Activated CD8-positive, alpha-beta memory T cell treated with anti-CD3 and anti-CD28 coated beads for 1 hour (primary cell): ENCODE results near the gene TRIM44.
"Not testable (repeated sequence)": the region's sequence is repeated elsewhere in the genome, so short reads cannot be mapped to it uniquely, and the experiment has no call there.

Source experiments
- DNase-seq, 2 donors: peaks; one replicate each; pipeline ENCODE4 v3.0.0-alpha.2; 2020; ENCODE audit warnings: low read depth in 1 of 2; ENCODE audit errors: extremely low read depth in 1 of 2

The TRIM44 gene

GRCh38 chr11:35632301-35632700, 30.3 kb upstream of the TRIM44 start:
- no peak for DNase-seq

DNA sequence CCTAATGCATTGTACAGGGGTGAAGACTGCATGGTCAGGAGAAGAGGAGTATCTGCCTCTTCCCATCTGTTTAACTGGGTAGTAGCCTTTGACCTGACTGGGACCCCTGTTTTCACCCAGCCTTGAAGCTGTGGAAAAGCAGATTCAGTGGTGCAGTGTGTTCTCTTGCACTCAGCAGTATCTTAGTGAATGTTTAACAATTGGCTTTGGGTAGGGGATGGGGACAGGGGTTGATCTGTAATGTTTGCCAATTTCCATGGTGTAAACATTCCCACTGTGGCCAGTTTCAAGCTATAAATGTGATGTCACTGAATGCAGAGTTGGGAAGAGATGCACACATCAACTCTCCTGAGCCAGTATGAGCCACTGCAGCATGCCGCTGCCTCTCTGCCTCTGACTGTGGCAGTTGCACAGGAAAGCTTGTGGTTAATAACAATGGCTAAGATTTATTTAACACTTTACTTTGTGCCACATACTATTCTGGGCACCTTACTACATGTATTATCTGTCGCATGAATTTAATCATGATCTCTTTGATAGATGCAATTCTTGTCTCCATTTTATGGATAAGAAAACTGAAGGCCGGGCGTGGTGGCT, 28.6 kb upstream of the TRIM44 start:
- DNase-seq = no peak

GRCh38 chr11:35635933-35636332, 26.6 kb upstream of the TRIM44 start:
- DNase-seq = no peak

GRCh38 chr11:35639591-35640179, 22.9 kb upstream of the TRIM44 start:
- DNase-seq = no peak

- no peak for DNase-seq
These were observed 21.2 kb upstream of the TRIM44 start for GRCh38 chr11:35641171-35641897.

DNA sequence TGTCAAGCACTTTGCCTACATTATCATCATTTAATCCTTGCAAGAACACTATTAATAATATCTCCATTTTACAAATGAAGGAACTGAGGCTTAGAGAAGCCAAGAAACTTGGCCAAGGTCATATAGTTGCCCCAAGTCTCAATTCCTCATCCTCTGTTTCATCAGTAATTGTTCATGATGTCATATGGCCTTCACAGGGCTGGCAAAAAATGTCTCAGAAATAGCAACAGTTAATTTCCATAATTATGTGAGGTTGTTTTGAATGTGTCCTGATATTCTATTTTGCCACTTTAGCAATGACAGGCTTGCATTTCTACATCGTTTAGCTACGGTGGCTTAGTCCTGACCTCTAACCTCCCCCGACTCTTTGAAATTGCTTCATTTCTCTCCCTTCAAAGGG, 20.6 kb upstream of the TRIM44 start:
- DNase-seq = no peak

DNA sequence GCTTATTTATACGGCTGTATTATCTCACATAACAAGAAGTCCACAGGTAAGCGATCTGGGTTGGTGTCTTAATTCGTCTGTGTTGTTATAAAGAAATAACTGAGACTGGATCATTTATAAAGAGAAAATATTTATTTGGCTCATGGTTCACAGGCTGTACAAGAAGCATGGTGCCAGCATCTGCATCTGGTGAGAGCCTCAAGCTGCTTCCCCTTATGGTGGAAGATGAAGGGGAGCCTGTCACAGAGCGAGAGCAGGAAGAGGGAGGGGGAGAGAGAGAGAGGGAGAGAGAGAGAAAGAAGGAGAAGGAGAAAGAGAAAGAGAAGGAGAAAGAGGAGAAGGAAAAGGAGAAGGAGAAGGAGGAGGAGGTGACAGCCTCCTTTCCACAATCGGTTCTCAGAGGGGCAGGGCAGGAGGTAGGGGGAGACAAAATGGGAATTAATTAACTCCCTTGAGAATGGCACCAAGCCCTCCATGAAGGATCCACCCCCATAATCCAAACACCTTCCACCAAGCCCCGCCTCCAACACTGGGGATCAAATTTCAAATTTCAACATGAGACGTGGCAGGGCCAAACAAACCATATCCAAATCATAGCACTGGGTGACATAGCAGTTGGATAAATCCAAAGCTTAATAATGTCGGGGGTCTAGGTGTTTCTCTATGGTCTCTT, 15.0 kb upstream of the TRIM44 start:
- DNase-seq = no peak

- no peak for DNase-seq
These were observed 12.6 kb upstream of the TRIM44 start for GRCh38 chr11:35650006-35650405.

DNA sequence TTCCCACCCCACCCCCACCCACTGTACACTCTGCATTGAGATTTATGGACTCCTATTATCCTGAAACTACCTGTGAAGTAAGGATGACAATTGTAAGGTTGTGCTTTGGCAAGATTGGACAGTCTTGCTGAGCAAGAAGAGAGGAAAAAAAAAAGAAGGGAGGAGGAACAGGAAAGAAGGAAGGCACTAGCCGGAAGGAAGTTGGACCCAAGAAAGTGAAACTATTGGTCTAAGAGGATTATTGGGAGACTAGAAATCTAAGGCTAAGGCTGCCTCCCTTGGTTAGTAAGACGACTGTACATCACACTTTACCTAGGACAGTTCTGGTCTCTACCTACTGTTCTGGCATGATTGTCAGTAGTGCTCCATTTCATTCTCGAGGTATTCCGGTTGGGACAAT, 12.1 kb upstream of the TRIM44 start:
- no peak for DNase-seq

- no peak for DNase-seq
These were observed 11.3 kb upstream of the TRIM44 start for GRCh38 chr11:35651263-35651662.

DNA sequence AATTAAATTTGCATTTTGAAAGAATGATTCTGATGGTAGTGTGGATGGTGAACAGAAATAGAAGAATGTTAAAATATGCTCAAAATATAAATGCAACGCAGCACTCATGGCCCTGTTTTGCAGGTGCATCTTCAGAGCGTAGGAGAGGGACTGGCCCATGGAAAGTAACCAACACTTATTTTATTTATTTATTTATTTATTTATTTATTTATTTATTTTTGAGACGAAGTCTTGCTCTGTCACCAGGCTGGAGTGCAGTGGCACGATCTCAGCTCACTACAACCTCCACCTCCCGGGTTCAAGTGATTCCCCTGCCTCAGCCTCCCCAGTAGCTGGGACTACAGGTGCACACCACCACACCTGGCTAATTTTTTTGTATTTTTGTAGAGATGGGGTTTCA, 9.8 kb upstream of the TRIM44 start:
- DNase-seq = not testable (repeated sequence)

DNA sequence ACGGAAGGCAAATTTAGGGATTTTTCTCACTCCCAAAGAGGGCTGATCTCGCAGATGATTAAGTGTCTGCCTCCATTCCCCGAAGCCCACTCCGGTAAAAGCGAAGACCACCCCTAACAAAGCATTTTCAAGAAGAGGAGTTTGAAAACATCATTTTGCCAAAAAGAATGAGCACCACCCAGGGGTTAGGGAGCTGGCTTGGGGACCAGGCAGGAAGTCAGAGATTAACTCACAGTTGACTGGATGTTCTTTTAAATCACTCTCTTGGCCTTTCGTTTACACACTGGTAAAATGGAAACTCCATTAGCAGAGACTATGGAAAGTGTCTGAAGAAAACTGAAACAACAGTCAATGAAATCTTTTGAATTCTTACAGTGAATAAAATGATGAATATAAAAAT, 7.9 kb upstream of the TRIM44 start:
- no peak for DNase-seq

GRCh38 chr11:35655254-35655653, 7.3 kb upstream of the TRIM44 start:
- DNase-seq = no peak

DNA sequence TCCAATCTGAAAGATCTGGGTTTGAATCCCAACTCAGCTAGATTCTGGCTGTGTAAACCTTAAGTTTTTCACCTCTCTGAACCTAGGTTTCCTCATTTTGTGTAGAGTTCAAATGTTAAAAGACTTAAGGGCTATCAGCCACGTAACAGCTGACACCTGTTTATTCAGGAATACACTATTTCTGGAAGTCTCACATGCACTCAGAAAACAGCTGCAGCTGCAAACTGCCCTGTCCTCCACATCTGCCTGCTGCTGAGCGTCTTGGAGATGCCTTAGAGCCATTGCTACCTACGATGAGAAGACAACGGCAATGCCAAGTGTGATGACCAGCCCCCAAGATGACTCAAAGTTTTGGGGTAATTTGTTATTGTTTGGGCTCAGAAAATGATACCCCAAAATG, 6.7 kb upstream of the TRIM44 start:
- no peak for DNase-seq

DNA sequence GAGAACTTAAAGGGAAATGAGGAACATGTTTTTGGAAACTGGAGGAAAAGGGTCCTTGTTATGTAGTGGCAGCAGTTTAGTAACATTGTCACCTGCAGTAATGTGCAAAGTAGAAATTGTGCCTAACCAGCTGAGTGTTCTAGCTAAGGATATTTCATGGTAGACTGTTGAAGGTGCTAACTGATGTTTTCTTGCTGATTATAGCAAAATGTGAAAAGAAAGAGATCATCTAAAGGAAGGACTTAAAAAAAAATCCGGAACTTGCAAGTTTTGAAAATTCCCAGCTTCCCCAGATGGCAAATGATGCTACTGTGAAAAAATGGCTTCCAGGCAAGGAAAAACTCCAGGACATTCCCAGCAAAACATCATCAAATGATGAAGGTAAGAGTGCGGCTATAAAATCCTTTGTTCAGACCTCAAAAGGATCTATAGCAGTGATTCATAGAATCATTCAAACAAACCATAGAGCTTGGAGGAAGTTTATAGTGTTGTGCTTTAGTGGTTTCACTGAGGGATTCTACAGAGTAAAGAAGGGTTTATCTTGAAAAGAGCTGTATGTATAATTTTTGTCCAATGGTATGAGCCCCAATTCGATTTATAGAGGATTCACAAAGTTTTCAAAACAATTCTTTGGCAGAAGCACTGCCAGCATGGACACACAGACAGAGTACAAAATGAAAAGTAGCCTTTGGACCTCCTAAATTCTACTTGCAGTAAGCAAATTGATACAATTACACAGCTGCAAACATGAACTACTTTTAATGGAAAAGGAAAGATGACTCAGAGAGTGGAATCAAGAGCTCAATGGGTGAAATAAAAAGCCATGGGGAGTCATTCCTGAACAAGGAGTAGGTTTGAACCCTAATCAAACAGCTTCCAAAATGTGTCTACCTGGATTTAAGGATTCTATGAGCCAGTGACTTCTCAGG, 4.3 kb upstream of the TRIM44 start:
- no peak for DNase-seq

GRCh38 chr11:35661534-35661933, 1.0 kb upstream of the TRIM44 start:
- no peak for DNase-seq

- no peak for DNase-seq
These were observed 420 bp upstream of the TRIM44 start for GRCh38 chr11:35662061-35662648.

GRCh38 chr11:35663408-35663702, 780 bp downstream of the TRIM44 start:
- DNase-seq = no peak

GRCh38 chr11:35664977-35665441, 2.4 kb downstream of the TRIM44 start:
- DNase-seq = no peak

DNA sequence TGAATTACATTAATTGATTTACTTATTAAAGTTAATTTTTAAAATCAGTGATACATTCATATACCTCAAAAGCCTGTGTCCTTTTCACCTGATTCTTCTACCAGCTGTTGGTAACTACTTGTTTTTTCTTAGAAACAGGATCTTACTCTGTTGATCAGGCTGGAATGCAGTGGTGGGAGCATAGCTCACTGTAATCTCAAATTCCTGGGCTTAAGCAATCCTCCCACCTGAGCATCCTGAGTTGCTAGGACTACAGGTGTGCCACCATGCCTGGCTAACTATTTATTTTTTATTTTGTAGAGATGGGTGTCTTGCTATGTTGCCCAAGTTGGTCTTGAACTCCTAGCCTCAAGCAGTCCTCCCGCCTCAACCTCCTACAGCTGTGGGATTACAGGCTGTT, 4.7 kb downstream of the TRIM44 start:
- DNase-seq = no peak

DNA sequence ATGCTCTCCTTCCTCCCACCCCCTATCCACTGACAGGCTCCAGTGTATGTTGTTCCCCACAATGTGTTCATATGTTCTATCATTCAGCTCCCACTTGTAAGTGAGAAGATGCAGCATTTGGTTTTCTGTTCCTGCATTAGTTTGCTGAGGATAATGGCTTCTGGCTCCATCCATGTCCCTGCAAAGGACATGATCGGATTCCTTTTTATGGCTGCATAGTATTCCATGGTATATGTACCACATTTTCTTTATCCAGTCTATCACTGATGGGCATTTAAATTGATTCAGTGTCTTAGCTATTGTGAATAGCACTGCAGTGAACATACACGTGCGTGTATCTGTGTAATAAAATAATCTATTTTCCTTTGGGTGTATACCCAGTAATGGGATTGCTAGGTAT, 5.8 kb downstream of the TRIM44 start:
- DNase-seq = not testable (repeated sequence)
